Stimulated activated CD8-positive, alpha-beta memory T cell treated with anti-CD3 and anti-CD28 coated beads, Interleukin-12 subunit alpha, Interleukin-12 subunit beta, amount 100 ng/mL, for 24 hours (primary cell): ENCODE results near the gene ACP6.
"Not testable (repeated sequence)": the region's sequence is repeated elsewhere in the genome, so short reads cannot be mapped to it uniquely, and the experiment has no call there.

Source experiments
- DNase-seq: peaks from one replicate; pipeline ENCODE4 v3.0.0-alpha.2; 2020; ENCODE audit errors: extremely low read depth

The ACP6 gene

GRCh38 chr1:147670319-147671001 lies at the start of gene ACP6:
Gene ACP6, minus strand, starts transcription at chr1:147670524. Its CDS starts 476 bp downstream, at chr1:147670048.
- DNase-seq = peak; percentile 69

GRCh38 chr1:147719711-147720225 lies 49.4 kb upstream of the ACP6 start:
- no peak for DNase-seq

GRCh38 chr1:147719029-147719698 lies 48.8 kb upstream of the ACP6 start:
- no peak for DNase-seq

- DNase-seq = no peak
These were observed 47.4 kb upstream of the ACP6 start for GRCh38 chr1:147717706-147718097.

- no peak for DNase-seq
These were observed 46.9 kb upstream of the ACP6 start for GRCh38 chr1:147717051-147717705.

GRCh38 chr1:147712605-147713004 lies 42.3 kb upstream of the ACP6 start:
- no peak for DNase-seq

GRCh38 chr1:147700042-147701006 lies 30.0 kb upstream of the ACP6 start:
- DNase-seq = peak; percentile 17

- DNase-seq = no peak
These were observed 29.3 kb upstream of the ACP6 start for GRCh38 chr1:147699686-147700041.

GRCh38 chr1:147683163-147683763 lies 12.9 kb upstream of the ACP6 start:
- DNase-seq = no peak

GRCh38 chr1:147680608-147681235 lies 10.4 kb upstream of the ACP6 start:
- DNase-seq = not testable (repeated sequence)

GRCh38 chr1:147677681-147678080 lies 7.4 kb upstream of the ACP6 start:
- not testable (repeated sequence) for DNase-seq

- DNase-seq = no peak
These were observed 6.2 kb upstream of the ACP6 start for GRCh38 chr1:147676311-147677085.

GRCh38 chr1:147673816-147674215 lies 3.5 kb upstream of the ACP6 start:
- no peak for DNase-seq

- DNase-seq = no peak
These were observed 3.1 kb upstream of the ACP6 start for GRCh38 chr1:147673406-147673805.

GRCh38 chr1:147669469-147670318 lies 630 bp downstream of the ACP6 start:
- no peak for DNase-seq

- DNase-seq = no peak
These were observed 4.8 kb downstream of the ACP6 start for GRCh38 chr1:147665521-147665920.

GRCh38 chr1:147664206-147664605 lies 6.1 kb downstream of the ACP6 start:
- no peak for DNase-seq

- no peak for DNase-seq
These were observed 15.8 kb downstream of the ACP6 start for GRCh38 chr1:147654511-147654910.

- DNase-seq = no peak
These were observed 18.0 kb downstream of the ACP6 start for GRCh38 chr1:147652306-147652705.
